Measurements from ENCODE around the gene TMA7.
"Not testable (repeated sequence)": the region's sequence is repeated elsewhere in the genome, so short reads cannot be mapped to it uniquely, and the experiment has no call there.

TMA7 gene

GRCh38 chr3:48472923-48473616, 33.0 kb downstream of the TMA7 start:
- FAIRE-seq (peak; percentile 100), DNase-seq (ENCODE audit: insufficient read length, low spot score) (peak; percentile 88)
- no peak for TF ChIP-seq PAX5 (IDR thresholded peaks at IDR 0.05; ENCODE audit: insufficient read depth, low read length, severe bottlenecking)
- peak; percentile 94 for TF ChIP-seq POLR2AphosphoS5 (IDR thresholded peaks at IDR 0.05; ENCODE audit: low read depth, low read length)
- peak; percentile 50 for TF ChIP-seq POU2F2 (IDR thresholded peaks at IDR 0.05; ENCODE audit: low read depth, low read length)
- peak; percentile 21; the same call in 1 of the 2 replicates for TF ChIP-seq SPI1 (IDR thresholded peaks at IDR 0.05; ENCODE audit: low read depth, low read length)
- TF ChIP-seq POLR2A (IDR thresholded peaks at IDR 0.05; ENCODE audit: low read depth, low read length): peak; percentile 92
- TF ChIP-seq TAF1 (IDR thresholded peaks at IDR 0.05; ENCODE audit: low read depth, low read length): peak; percentile 85

- no peak for TF ChIP-seq POU2F2 (IDR thresholded peaks at IDR 0.05; ENCODE audit: low read depth, low read length)
- no peak for TF ChIP-seq POLR2AphosphoS5 (IDR thresholded peaks at IDR 0.05; ENCODE audit: low read depth, low read length)
- no peak for TF ChIP-seq TAF1 (IDR thresholded peaks at IDR 0.05; ENCODE audit: low read depth, low read length)
- no peak for TF ChIP-seq SPI1 (IDR thresholded peaks at IDR 0.05; ENCODE audit: low read depth, low read length)
- TF ChIP-seq POLR2A (IDR thresholded peaks at IDR 0.05; ENCODE audit: low read depth, low read length): no peak
- no peak for TF ChIP-seq PAX5 (IDR thresholded peaks at IDR 0.05; ENCODE audit: insufficient read depth, low read length, severe bottlenecking)
- FAIRE-seq (no peak), DNase-seq (ENCODE audit: insufficient read length, low spot score) (no peak)
Observed at GRCh38 chr3:48473617-48473952, 33.5 kb downstream of the TMA7 start.

- not testable (repeated sequence) for FAIRE-seq; DNase-seq (ENCODE audit: insufficient read length, low spot score)
Observed at GRCh38 chr3:48474031-48474430, 34.0 kb downstream of the TMA7 start.

GRCh38 chr3:48474619-48475018, 34.6 kb downstream of the TMA7 start:
- FAIRE-seq: no peak
- TF ChIP-seq SPI1 (IDR thresholded peaks at IDR 0.05; ENCODE audit: low read depth, low read length): no peak
- DNase-seq (ENCODE audit: insufficient read length, low spot score): no peak

GRCh38 chr3:48475188-48475587, 35.1 kb downstream of the TMA7 start:
- no peak for FAIRE-seq
- TF ChIP-seq SPI1 (IDR thresholded peaks at IDR 0.05; ENCODE audit: low read depth, low read length) (no peak), POU2F2 (IDR thresholded peaks at IDR 0.05; ENCODE audit: low read depth, low read length) (no peak), PAX5 (IDR thresholded peaks at IDR 0.05; ENCODE audit: insufficient read depth, low read length, severe bottlenecking) (no peak), POLR2AphosphoS5 (IDR thresholded peaks at IDR 0.05; ENCODE audit: low read depth, low read length) (no peak), TAF1 (IDR thresholded peaks at IDR 0.05; ENCODE audit: low read depth, low read length) (no peak), POLR2A (IDR thresholded peaks at IDR 0.05; ENCODE audit: low read depth, low read length) (no peak)
- DNase-seq (ENCODE audit: insufficient read length, low spot score): no peak

- DNase-seq (ENCODE audit: insufficient read length, low spot score): no peak
- TF ChIP-seq POU2F2 (IDR thresholded peaks at IDR 0.05; ENCODE audit: low read depth, low read length) (no peak), POLR2AphosphoS5 (IDR thresholded peaks at IDR 0.05; ENCODE audit: low read depth, low read length) (no peak), POLR2A (IDR thresholded peaks at IDR 0.05; ENCODE audit: low read depth, low read length) (no peak), SPI1 (IDR thresholded peaks at IDR 0.05; ENCODE audit: low read depth, low read length) (no peak), TAF1 (IDR thresholded peaks at IDR 0.05; ENCODE audit: low read depth, low read length) (no peak), PAX5 (IDR thresholded peaks at IDR 0.05; ENCODE audit: insufficient read depth, low read length, severe bottlenecking) (no peak)
- peak; percentile 48 for FAIRE-seq
Observed at GRCh38 chr3:48476426-48477053, 36.5 kb downstream of the TMA7 start.

- DNase-seq (ENCODE audit: insufficient read length, low spot score) (no peak), FAIRE-seq (no peak)
- TF ChIP-seq PAX5 (IDR thresholded peaks at IDR 0.05; ENCODE audit: insufficient read depth, low read length, severe bottlenecking) (no peak), POU2F2 (IDR thresholded peaks at IDR 0.05; ENCODE audit: low read depth, low read length) (no peak), TAF1 (IDR thresholded peaks at IDR 0.05; ENCODE audit: low read depth, low read length) (no peak), POLR2A (IDR thresholded peaks at IDR 0.05; ENCODE audit: low read depth, low read length) (no peak), POLR2AphosphoS5 (IDR thresholded peaks at IDR 0.05; ENCODE audit: low read depth, low read length) (no peak), SPI1 (IDR thresholded peaks at IDR 0.05; ENCODE audit: low read depth, low read length) (no peak)
Observed at GRCh38 chr3:48477959-48478520, 38.0 kb downstream of the TMA7 start.

- TF ChIP-seq POLR2AphosphoS5 (IDR thresholded peaks at IDR 0.05; ENCODE audit: low read depth, low read length) (no peak), POU2F2 (IDR thresholded peaks at IDR 0.05; ENCODE audit: low read depth, low read length) (no peak), SPI1 (IDR thresholded peaks at IDR 0.05; ENCODE audit: low read depth, low read length) (no peak), TAF1 (IDR thresholded peaks at IDR 0.05; ENCODE audit: low read depth, low read length) (no peak), POLR2A (IDR thresholded peaks at IDR 0.05; ENCODE audit: low read depth, low read length) (no peak), PAX5 (IDR thresholded peaks at IDR 0.05; ENCODE audit: insufficient read depth, low read length, severe bottlenecking) (no peak)
- FAIRE-seq (peak; percentile 88), DNase-seq (ENCODE audit: insufficient read length, low spot score) (no peak)
Observed at GRCh38 chr3:48478626-48479555, 38.8 kb downstream of the TMA7 start.

- not testable (repeated sequence) for FAIRE-seq; DNase-seq (ENCODE audit: insufficient read length, low spot score)
Observed at GRCh38 chr3:48480891-48481290, 40.8 kb downstream of the TMA7 start.

- FAIRE-seq; DNase-seq (ENCODE audit: insufficient read length, low spot score): not testable (repeated sequence)
Observed at GRCh38 chr3:48482822-48483221, 42.8 kb downstream of the TMA7 start.
